A673 (cell line): ENCODE results near the gene MALAT1.

Source experiments
- CTCF ChIP-seq: fragments of 300-800, 200-600 bp; sonication (generic); conservative IDR thresholded peaks from 2 replicates; pipeline ENCODE4 v1.5.1; 2017; ENCODE audit warnings: low read depth, mild to moderate bottlenecking, antibody characterized with exemption, low read length, moderate library complexity, mixed read lengths
- EZH2 ChIP-seq: fragments of 200-600 bp; sonication (generic); IDR thresholded peaks from 2 replicates; pipeline ENCODE4 v1.6.1; 2017; ENCODE audit warnings: borderline replicate concordance, low read depth, mild to moderate bottlenecking, mixed read lengths, antibody characterized with exemption, low read length; ENCODE audit not compliant: poor library complexity, severe bottlenecking

- TF ChIP-seq CTCF (no peak), EZH2 (no peak)
Observed at GRCh38 chr11:65516135-65516968, 17.5 kb downstream of the MALAT1 start.
